GM10266 (cell line): ENCODE measurements around the gene COL8A1.
"Not testable (repeated sequence)": the region's sequence is repeated elsewhere in the genome, so short reads cannot be mapped to it uniquely, and the experiment has no call there.

Experiments
- DNase-seq: peaks from one replicate; pipeline ENCODE4 v3.0.0; 2012; ENCODE audit errors: extremely low spot score
- CTCF ChIP-seq: IDR thresholded peaks from 2 replicates; pipeline ENCODE4 v1.5.1; 2012; ENCODE audit warnings: mild to moderate bottlenecking, low read depth; ENCODE audit not compliant: control insufficient read depth, insufficient read depth; ENCODE audit errors: missing control alignments

The COL8A1 gene

GRCh38 chr3:99714575-99714974 is 76.2 kb downstream of the COL8A1 start:
- no peak for TF ChIP-seq CTCF
- no peak for DNase-seq

GRCh38 chr3:99716463-99716995 is 78.1 kb downstream of the COL8A1 start:
- DNase-seq: no peak
- TF ChIP-seq CTCF: no peak

- DNase-seq: no peak
- TF ChIP-seq CTCF: no peak
These were observed 82.7 kb downstream of the COL8A1 start for GRCh38 chr3:99720985-99721632.

- TF ChIP-seq CTCF: no peak
- DNase-seq: no peak
These were observed 83.2 kb downstream of the COL8A1 start for GRCh38 chr3:99721633-99722007.

GRCh38 chr3:99724276-99724675 is 85.9 kb downstream of the COL8A1 start:
- DNase-seq: no peak
- TF ChIP-seq CTCF: no peak

- no peak for TF ChIP-seq CTCF
- no peak for DNase-seq
These were observed 92.5 kb downstream of the COL8A1 start for GRCh38 chr3:99730870-99731269.

- no peak for TF ChIP-seq CTCF
- no peak for DNase-seq
These were observed 93.1 kb downstream of the COL8A1 start for GRCh38 chr3:99731499-99731898.

GRCh38 chr3:99740371-99740770 is 102.0 kb downstream of the COL8A1 start:
- not testable (repeated sequence) for DNase-seq
